ENCODE measurements around the gene ZNF503. TPM values are rescaled to one million over a fixed set of nuclear protein-coding genes. Genes with fewer than 3 reads are reported as not detected.

The ZNF503 gene
- total and polyA plus RNA-seq, 2 of the 8 experiments (the other 6 are each of a cell fraction or from before 2014, with no cell fraction given) = 0.03 to 0.13 TPM

GRCh38 chr10:75390178-75390577 lies 11.4 kb downstream of the ZNF503 start:
- Histone ChIP-seq H3K56ac (replicated peaks; ENCODE audit: insufficient read length, low read depth, low read length) (no peak overlapping the region), H3K36me3 (ENCODE audit: control insufficient read depth in 2 of 4, insufficient read depth in 4 of 4, low read length in 3 of 4) (no peaks in the 10 kb centered on the region), H3K79me2 (ENCODE audit: control insufficient read depth in 1 of 2, insufficient read depth in 2 of 2, low read length in 2 of 2) (no peaks in the 10 kb centered on the region), H3K27ac (ENCODE audit: low read depth, low read length) (no peak overlapping the region), H2AFZ (ENCODE audit: low read length) (no peak overlapping the region), H3K4me3 (ENCODE audit: extremely low read depth in 1 of 4, insufficient read depth in 2 of 4, low read depth in 3 of 4, low read length in 4 of 4) (no peak overlapping the region), H2BK15ac (ENCODE audit: low read length) (no peak overlapping the region), H3K18ac (ENCODE audit: extremely low read depth, low read length) (no peak overlapping the region), H3K4me1 (replicated peaks in 1 of 4; ENCODE audit: control insufficient read depth in 3 of 4, insufficient read depth in 4 of 4, low read length in 3 of 4) (peaks cover 0 to 4% (median 2%) of the 10 kb centered on the region in 4 experiments; a peak in 3 of 7 replicates), H2AK5ac (ENCODE audit: low read depth, low read length) (no peak overlapping the region), H4K8ac (ENCODE audit: extremely low read depth, insufficient read depth, low read length) (no peak overlapping the region), H3K4ac (replicated peaks; ENCODE audit: insufficient read length, low read depth, low read length) (no peak overlapping the region), H2BK120ac (replicated peaks; ENCODE audit: low read depth, low read length) (no peak overlapping the region), H4K5ac (ENCODE audit: insufficient read length, low read depth, low read length) (no peak overlapping the region), H4K91ac (replicated peaks; ENCODE audit: insufficient read length, low read length) (no peak overlapping the region), H3K9ac (replicated peaks in 1 of 4; ENCODE audit: extremely low read depth in 1 of 4, low read depth in 3 of 4, low read length in 3 of 4) (no peak overlapping the region), H3K27me3 (replicated peaks in 1 of 4; ENCODE audit: control insufficient read depth in 3 of 4, extremely low read depth in 1 of 4, insufficient read depth in 3 of 4, low read length in 3 of 4) (peaks cover 14 to 42% (median 27%) of the 10 kb centered on the region in 4 experiments), H2BK20ac (ENCODE audit: low read length) (no peak overlapping the region), H3K9me3 (ENCODE audit: insufficient read depth in 2 of 2, low read depth in 1 of 2, low read length in 1 of 2) (0 out of 4 replicates have a peak, but pooled peaks cover 0 to 2% of the 10 kb centered on the region in 2 experiments), H4K20me1 (replicated peaks in 1 of 2; ENCODE audit: control insufficient read depth in 1 of 2, insufficient read depth in 2 of 2, low read length in 2 of 2) (no peaks in the 10 kb centered on the region), H3K79me1 (ENCODE audit: low read depth, low read length) (no peaks in the 10 kb centered on the region), H2BK5ac (ENCODE audit: low read depth, low read length) (no peak overlapping the region), H3K23ac (ENCODE audit: insufficient read length) (no peak overlapping the region), H3K14ac (ENCODE audit: insufficient read length) (no peak overlapping the region), H3K4me2 (ENCODE audit: insufficient read depth in 1 of 2, low read depth in 2 of 2, low read length in 2 of 2) (no peak overlapping the region), H2BK12ac (ENCODE audit: low read depth, low read length) (no peak overlapping the region), H3K23me2 (ENCODE audit: low read depth, low read length) (peaks cover 2% of the 10 kb centered on the region; the same call in 1 of the 2 replicates)
- TF ChIP-seq RXRA (IDR thresholded peaks at IDR 0.05; ENCODE audit: insufficient read depth, low read depth, low read length) (no peak), EZH2 (IDR thresholded peaks at IDR 0.05; ENCODE audit: low read depth, low read length, severe bottlenecking) (no peak), TAF7 (optimal IDR thresholded peaks at IDR 0.05; ENCODE audit: borderline replicate concordance, low read depth, low read length) (no peak), CBX5 (IDR thresholded peaks at IDR 0.05; ENCODE audit: low read depth, low read length) (no peak), EP300 (IDR thresholded peaks at IDR 0.05; ENCODE audit: borderline replicate concordance in 1 of 2, low read depth in 2 of 2, low read length in 2 of 2) (no peak), ZNF274 (IDR thresholded peaks at IDR 0.05; ENCODE audit: borderline replicate concordance, extremely low read depth, low read length) (no peak)
- FAIRE-seq = no peak
- POLR2A ChIA-PET (ENCODE audit: partially characterized antibody) = no interaction called here
- CTCF ChIA-PET (ENCODE audit: partially characterized antibody) = interaction anchor here (1.4 kb wide), 1 partner anchor 697 kb away, joined by 3 read pairs; no protein-coding TSS in a partner anchor
- DNase-seq (ENCODE audit: low read depth in 1 of 2, low spot score in 2 of 2) = no peak
